ENCODE results near the gene PDGFB.

DNA sequence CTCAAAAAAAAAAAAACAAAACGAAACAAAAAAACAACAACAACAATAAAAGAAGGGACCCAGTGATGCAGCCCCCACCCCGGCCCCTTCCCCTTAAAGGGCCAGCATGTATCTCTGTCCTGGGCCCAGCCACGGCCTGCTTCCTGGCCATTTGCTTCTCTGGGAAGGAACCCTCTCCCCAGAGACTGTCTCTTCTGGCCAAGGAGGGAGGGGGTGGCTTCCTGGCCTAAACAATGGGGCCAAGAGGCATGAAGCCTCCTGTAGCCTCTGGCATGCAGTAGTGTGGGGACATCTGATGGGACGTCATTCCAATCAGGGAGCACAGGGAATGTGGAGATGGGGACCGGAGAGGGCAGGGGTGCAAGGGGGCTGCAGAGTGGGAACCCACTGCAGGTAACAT is 25.5 kb upstream of the PDGFB start:
- no peak for TF ChIP-seq POLR2A (IDR thresholded peaks at IDR 0.05)
- TF ChIP-seq, protein P1, sequence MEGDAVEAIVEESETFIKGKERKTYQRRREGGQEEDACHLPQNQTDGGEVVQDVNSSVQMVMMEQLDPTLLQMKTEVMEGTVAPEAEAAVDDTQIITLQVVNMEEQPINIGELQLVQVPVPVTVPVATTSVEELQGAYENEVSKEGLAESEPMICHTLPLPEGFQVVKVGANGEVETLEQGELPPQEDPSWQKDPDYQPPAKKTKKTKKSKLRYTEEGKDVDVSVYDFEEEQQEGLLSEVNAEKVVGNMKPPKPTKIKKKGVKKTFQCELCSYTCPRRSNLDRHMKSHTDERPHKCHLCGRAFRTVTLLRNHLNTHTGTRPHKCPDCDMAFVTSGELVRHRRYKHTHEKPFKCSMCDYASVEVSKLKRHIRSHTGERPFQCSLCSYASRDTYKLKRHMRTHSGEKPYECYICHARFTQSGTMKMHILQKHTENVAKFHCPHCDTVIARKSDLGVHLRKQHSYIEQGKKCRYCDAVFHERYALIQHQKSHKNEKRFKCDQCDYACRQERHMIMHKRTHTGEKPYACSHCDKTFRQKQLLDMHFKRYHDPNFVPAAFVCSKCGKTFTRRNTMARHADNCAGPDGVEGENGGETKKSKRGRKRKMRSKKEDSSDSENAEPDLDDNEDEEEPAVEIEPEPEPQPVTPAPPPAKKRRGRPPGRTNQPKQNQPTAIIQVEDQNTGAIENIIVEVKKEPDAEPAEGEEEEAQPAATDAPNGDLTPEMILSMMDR (IDR thresholded peaks at IDR 0.05): no peak
